Hematopoietic multipotent progenitor cell treated with erythropoietin and hydrocortisone succinate and interleukin-3 and kit ligand, for 15 days (in vitro differentiated cells): ENCODE results near the gene RIN2.
"Not testable (repeated sequence)": the region's sequence is repeated elsewhere in the genome, so short reads cannot be mapped to it uniquely, and the experiment has no call there.

Experiments
- DNase-seq: peaks from one replicate; pipeline ENCODE4 v3.0.0-alpha.2; 2015; ENCODE audit warnings: low spot score

RIN2 gene

DNA sequence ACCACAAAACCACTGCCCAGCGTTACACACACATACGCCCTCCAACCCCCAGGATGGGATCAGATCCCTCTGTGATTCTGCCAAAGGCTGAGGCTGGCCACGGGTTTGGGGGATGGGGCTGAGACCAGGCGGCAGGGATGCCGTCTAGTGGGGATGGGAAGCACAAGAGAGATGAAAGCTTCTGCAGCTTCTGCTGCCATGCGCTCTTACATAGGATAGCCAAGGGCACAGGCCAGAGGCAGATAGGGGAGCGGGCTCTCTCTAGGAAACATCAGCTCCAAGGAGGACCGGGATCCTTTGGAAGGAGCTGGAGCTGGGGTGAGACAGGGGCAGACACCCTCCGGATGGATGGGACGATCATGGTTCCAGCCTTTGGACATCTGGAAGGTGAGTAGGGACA is 18.7 kb upstream of the RIN2 start:
- DNase-seq: no peak

DNA sequence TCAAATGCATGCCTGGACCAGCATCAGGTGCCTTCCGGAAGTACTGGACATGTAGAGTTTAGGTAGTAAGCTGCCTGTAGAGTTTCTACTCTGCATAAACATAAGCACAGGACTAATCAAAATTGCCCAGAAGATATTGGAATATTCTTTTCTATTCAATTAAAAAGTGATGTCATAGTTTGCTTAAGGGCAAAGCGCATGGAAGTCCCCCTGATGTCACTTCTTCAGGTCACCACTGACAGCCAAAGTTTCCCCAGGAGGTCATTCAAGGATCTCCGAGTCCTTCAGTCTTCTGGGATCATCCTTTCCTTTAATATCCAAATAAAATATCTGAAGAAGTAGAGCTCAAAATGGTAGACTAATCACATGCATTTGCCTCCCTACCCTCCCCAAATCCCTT is 17.5 kb upstream of the RIN2 start:
- no peak for DNase-seq

DNA sequence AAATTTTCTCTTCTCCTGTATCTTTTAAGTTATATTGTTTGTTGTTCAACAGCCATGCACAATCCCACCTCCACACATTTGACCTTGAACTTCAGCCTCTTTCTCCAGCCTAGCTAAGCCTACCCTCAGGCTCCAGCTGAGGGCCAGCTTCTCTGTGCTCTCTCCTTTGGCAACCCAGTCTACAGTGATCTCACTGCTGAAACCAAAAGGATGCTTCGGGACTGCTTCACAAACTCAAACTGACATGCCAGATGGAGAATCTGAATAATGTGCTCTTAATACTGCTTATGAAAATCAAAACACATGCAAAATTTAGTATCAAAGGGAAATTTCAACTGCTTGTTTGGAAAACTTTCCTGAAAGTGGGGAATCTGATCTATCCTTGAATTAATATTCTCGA is 16.1 kb upstream of the RIN2 start:
- DNase-seq: no peak

DNA sequence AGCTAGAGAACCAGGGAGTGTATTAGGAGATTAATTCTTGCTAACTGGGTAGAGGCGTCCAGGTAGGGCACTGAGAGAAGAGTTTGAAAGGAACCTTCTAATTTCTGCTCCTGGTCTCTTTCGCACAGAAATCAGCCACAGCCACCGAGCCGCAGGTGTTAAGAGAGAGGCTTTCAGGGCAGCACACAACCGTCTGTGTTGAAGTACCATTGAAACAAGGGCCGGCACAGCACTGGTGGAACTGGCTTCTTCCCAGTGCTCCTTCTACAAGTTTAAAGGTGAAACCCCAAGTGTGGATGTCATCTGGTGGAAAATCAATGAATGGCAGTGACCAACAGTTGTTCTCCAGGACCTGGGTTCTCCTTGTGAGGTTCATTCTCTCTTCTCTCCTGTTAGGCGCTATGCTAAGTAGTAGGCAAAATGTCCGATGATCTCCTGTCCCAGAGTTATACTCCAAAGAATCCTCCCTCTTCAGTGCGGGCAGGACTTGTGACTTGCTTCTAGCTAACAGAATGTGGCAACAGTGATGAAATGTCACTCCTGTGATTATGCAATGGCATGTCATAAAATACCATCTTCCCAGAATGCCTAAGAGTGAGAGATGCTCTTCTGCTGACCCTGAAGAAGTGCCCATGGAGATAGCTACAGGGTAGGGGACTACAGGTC is 15.0 kb upstream of the RIN2 start:
- DNase-seq: no peak

DNA sequence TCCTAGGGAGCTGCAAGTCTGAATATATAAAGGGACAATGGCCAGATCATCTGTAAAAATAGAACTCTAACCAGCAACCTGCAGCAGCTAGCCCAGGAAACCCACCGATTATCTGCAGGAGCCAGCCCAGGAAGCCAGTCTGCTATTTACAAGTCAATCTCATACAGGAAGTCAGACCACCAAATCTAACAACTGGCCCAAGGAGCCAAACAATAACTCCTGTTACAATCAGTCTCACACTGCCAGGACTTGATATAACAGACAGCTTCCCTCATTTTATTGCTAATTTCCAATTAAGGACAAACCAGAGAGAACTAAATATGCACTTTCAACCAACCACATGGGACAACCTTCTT is 14.4 kb upstream of the RIN2 start:
- DNase-seq: no peak

DNA sequence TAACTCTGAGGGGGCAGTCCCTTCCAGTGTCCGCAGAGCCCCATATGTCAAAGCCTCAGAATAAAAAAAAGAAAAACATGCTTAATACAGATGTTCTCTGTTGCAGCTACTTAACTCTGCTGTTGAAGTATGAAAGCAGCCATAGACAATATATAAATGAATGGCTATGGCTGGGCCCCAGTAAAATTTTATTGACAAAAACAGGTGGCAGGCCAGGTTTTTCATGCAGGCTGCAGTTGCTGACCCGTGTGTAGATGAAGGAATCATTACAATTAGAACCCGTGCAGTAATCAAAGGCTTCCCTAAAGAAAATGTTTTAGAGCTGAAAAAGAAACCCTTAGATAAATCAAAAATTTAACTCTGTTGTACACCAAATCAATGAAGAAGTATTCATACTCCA is 13.0 kb upstream of the RIN2 start:
- DNase-seq: no peak

DNA sequence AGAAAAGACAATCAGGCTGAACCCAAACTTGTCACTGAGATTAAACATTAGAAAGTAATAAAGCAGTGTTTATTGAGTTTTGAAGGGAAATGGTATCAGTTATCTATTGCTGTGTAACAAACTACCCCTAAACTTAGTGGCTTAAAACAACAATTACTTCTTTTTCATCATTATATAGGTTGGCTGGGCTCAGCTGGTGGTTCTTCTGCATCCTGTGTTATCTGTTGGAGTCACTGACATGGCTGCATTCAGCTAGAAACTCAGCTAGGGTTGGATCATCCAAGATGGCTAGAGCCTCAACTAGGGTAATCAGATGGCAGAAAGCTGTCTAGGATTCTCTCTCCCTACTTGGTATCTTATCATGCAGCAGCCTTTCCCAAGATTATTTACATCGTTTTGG is 12.5 kb upstream of the RIN2 start:
- DNase-seq: no peak

DNA sequence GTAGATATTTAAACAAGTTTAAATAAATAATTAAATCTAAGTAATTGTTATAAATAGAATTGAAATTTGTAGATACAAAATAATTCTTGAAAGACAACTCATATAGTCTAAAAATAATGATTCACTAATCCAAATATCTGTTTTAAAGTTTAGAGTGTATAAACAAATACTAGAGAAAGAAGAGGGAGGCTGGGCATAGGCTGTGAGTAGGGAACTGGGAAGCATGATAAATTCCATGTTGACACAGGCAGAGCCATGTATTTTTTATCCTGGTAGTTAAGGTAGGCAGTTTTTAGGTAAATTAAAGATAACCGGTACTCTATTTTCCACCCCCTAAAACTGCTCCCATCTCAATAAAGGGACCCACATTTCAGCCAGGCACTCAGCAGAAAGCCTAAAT is 11.7 kb upstream of the RIN2 start:
- no peak for DNase-seq

DNA sequence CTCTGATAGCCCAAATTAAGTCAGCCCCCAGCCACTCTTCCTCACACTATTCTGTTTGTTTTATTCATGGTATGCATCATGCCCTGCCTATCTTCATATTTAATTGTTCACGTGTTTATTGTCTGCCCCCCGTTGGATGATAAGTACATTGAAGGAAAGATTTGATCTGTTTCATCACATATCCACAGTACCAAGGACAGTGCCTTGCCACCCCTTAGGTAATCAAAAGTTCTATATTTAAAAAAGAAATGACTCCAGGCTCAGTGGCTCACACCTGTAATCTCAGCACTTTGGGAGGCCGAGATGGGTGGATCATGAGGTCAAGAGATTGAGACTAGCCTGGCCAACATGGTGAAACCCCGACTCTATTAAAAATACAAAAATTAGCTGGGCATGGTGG is 10.2 kb upstream of the RIN2 start:
- no peak for DNase-seq

DNA sequence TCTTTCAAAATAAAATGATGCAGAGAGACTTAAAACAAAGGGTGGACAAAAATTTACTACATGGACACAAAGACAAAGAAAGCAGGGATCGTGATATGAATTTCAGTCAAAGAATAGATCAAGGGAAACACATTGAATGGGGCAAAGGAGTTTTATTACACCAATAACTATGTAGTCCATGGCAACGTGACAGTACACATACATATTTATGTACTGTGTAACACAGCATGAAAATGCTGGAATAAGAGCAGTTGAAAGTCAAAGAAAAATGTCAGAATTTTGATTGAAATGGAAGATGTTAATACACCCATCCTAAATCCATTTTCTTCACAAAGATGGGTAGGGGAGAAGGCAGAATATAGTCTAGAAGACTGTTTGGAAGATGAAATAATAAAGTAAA is 9.4 kb upstream of the RIN2 start:
- no peak for DNase-seq

DNA sequence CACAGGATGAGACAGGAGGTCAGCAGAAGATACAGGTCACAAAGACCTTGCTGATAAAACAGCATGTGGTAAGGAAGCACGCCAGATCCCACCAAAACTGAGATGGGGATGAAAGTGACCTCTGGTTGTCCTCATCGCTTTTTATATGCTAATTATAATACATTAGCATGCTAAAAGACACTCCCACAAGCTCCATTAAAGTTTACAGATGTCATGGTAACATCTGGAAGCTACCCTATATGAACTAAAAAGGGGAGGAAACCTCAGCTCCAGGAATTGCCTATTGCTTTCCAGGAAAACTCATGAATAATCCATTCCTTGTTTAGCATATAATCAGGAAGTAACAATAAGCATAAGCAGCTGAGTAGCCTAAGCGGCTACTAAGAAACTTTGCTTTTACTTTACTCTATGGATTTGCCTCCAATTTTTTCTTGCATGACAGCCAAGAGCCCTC is 8.4 kb upstream of the RIN2 start:
- no peak for DNase-seq

DNA sequence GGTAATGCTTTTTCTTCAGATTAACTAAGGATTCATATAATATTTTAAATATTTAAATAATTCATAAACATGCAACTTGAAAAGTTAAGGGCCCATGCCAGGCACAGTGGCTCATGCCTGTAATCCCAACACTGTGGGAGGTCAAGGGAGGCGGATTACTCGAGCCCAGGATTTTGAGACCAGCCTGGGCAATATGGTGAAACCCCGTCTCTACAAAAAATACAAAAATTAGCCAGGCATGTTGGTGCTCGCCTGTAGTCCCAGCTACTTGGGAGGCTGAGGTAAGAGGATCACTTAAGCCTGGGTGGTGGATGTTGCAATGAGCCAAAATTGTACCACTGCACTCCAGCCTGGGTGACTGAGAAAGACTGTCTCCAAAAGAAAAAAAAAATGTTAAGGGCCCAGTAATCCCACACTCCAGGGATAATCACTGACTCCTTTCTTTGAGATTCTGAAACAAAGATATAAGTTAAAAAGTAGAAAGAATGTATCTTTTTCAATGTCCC is 7.9 kb upstream of the RIN2 start:
- no peak for DNase-seq

DNA sequence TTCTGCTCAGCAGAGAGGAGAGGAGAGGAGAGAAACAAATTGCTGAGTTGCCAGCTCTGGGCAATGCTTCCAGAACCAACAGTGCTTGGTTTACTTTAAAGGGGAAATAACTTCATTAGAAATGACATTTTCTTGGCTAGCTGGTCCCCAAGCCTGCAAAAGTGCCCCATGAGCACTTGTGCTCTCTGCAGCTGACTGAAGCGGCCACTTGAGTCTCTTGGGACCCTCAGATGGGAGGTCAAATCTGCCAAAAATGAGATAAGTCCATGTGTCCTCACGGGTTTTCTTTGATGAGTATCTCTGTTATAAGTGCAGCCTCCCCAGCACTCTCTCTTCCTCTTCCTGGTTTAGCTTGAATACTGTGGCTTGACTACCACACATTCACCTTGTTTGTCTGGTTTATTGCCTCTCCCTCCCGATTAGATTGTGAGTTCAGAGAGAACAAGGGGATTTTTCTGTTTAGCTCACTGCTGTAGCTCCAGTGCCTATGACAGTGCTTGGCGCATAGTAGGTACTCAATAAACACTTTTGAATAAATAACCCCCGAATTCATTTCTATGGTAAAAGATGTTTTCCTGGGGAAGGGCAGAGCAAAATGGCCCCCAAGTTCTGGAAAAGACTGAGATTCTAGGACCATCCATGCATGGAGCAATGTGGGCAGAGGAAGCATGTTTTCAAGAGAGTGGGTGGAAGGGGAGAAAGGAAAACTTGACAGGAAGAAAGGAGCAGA is 7.0 kb upstream of the RIN2 start:
- DNase-seq: no peak

DNA sequence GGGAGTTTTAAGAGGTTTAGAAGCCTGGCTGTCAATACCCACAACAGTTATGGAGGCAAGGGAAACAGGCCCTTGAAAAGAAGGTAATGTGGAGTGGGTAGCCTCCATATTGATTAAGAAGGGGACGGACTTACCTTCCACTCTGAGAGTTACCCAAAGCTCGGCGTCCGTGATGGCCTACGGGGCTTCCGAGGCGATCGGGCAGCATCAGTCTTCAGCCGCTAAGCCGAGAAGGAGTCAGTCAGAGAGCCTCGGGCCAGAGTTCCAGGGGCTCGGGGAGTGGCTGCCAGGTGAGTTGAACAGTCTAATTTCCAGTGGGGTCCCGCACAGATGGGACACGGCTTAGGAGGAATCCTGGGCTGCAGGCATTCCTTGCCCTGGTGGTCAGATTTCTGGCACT is 3.9 kb upstream of the RIN2 start:
- not testable (repeated sequence) for DNase-seq

DNA sequence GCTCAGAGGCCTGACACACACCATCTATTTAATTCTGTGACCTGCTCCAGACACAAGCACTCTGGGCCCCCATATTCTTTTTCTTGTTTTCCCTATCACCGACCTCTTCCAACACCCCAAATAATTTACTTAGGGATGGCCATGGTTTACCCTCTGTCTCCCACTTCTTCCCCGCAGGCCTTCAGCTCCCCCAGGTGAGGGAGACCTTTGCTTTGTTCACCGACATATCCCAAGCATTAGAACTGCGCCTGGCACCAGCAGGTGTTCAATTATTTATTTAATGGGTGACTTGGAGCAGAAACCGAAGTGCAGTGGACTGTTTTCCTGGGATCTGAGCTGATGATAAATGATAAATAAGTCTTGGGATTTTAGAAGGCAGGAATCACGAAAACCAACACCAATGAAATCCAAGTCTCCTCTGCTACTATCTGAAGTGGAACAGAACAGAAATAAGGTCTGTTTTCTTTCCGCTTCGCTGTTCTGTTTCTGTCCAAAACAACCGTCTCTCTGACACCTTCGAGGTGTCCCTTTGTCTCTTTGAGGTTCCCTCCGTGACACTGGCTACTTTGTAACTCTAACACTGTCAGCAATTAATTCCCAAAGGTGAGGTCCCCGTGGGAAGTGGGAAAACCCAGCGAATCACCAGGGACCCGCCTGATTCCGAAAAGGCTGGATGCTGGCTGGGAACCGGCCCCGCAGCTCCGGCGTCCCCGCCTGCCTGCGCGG is 1.1 kb upstream of the RIN2 start:
- no peak for DNase-seq

DNA sequence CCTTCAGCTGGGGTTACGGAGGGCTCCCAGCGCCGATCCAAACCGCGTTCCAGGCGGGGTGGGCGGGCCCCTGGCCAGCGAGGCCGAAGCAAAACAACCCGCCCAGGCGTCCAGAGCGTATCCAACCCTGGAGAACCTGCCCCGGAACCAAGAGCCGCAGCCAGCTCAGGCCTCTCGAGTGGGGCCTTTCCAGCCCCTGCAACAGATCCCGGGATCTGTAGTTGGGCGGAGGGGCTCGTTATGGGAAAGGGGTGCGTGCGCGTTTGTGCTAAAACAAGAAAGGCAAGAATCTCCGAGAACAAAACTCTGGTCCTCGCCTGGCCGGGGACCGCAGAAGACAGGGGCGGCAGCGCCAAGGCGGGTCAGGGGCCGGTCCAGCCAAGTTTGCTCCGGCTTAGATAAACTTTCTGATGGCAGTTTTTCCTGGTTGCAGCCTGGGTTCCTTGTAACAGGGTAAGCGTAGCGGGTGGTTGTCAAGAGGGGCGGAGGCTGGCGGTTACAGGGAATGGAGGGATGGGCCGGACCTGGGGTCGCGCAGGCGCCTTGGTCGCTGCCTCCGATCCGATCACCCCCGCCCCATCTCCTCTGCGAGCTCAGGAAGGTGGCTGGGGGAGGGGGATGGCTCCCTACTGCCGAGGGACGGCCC is 448 bp upstream of the RIN2 start:
- DNase-seq: no peak

DNA sequence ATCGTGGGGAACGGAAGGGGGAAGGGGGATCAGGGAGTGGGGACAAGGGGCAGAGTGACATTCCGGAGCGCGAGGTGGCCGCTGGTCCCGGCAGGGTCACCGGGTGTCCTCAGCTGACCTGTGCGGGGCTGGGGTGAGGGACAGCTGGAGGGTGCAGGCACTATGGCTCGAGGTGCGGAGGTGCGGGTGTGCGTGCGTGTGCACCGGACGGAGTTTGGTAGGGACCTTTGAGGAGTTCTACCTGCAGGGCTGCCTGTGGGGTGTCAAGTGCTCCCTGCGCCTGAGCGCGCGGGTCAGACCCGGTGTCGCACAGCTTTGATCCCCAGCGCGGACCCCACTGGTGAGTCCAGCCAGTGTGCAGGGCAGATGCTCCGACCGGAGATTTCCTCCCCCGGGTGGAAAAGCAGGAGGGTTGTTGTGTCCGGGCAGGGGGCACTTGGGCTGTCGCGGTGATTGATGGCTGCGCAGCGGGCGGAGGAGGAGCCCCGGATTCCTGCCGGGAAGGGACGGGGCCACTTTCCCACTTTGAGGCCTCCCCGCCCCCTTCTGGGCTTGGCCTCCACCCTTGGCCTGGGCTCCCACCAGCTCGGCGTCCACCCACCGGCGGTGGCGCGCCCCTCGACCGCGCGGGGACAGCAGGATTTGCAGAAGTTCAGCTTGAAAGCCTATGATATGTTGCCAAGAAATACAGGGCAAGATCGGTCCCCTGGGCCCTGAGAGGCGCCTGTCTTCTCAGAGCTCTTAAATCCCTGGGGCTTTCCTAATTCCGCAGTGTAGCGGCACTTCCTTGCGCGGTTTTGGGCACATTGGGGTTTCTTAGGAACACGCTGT is 658 bp downstream of the RIN2 start:
- DNase-seq: no peak

DNA sequence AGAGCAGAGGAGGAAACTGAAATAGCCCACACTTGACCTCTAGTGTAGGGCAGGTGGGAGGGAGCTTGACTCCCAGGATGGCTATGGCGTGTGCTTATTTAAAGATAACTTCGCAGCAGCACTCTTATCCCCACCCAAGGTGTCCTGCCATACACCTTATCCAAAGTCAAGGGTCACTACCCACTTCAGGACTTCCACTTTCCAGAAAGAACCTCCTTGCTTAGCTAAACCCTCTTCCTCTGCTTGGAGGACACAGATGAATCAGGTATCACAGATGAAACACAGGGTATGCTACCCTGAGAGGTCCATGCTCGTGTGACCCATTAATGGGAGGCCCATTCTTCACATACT is 2.3 kb downstream of the RIN2 start:
- no peak for DNase-seq

DNA sequence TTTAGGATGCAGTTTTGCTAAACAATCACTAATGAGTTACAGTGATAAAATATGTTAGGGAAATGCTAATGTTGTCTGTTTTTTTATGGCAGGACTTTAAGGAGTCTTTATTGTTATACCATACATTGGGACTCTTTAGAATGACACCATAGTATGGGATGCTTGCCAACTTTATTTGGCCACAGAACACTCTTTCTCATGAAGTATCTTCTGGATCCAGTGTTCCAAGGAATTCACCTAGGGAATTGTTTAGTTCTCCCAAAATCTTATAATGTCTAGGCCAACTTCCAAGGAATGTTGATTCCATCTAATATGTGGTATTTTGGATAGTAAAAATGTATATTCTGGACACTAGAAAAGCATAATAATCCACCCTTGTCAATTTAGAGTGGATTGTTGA is 3.3 kb downstream of the RIN2 start:
- no peak for DNase-seq

DNA sequence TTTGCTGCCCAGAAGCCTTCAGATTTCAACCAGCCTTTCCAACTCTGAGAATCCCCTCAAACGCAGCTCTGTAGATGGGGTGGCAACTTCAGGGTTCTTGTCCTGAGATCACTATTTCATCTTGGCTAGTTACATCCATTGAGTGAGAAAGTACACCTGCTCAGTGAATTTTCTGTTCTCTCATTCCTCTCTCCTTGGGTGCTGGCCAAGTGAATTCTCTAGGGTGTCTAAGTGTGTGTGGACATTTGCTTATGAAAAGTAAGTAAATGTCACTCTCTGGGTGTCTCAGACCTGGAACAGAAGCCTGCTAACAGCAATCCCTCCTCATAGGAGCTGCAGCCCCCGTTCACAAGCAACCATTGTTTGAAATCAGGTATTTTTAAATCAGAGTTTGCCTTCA is 3.8 kb downstream of the RIN2 start:
- DNase-seq: no peak

DNA sequence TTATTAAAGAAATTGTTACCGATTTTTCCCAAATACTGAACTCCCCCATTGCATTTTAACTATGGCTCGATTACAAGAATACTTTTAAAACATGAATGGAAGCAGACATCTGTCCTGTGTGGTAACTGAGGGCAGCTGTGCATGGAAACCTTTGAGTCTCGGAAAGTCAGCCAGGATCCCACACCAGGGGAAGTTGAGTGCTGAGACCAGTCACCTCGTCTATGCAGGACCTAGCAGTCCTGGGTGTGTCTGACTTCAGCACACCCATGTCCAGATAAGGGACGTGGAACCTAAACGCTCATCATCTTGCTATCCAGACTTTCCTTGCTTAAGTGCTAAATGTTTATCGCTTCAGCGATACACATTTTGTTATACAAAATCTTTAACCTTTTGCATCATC is 6.1 kb downstream of the RIN2 start:
- no peak for DNase-seq

DNA sequence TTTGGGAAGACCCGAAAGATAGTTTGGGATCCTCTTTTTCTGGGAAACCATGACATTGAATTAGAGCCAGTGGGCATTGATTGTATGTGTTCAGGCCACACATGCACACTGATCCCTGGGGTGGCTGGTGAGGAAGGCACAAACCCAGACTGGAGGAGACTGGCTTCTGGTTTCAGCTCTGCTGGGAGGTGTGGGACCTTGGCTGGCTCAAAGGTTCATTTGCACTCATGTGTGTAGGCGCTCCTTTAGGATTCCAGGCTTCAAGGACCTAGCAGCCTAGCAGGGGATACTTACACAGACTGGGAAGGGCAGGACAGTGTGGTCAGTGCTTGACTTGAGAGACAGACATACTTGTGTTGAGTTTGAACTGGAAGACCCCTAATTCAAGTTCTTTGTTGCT is 7.2 kb downstream of the RIN2 start:
- no peak for DNase-seq
